ENCODE measurements around the gene KIAA0513.

The KIAA0513 gene

GRCh38 chr16:85133290-85133599 lies 105.7 kb downstream of the KIAA0513 start:
- H2AFZ ChIP-seq (ENCODE audit: low read length) = no peak overlapping the region
- H3K27me3 ChIP-seq (ENCODE audit: insufficient read depth, low read length, poor library complexity, severe bottlenecking) = no peaks in the 10 kb centered on the region
- no peaks in the 10 kb centered on the region for H3K79me2 ChIP-seq (ENCODE audit: insufficient read depth, low read length)
- TF ChIP-seq EZH2phosphoT487 (IDR thresholded peaks at IDR 0.05; ENCODE audit: borderline replicate concordance) = no peak
- H3K9me3 ChIP-seq (ENCODE audit: insufficient read depth, low read depth, low read length) = no peaks in the 10 kb centered on the region
- no peaks in the 10 kb centered on the region for H4K20me1 ChIP-seq (ENCODE audit: insufficient read depth, low read length, poor library complexity, severe bottlenecking)
- H3K9me2 ChIP-seq (replicated peaks; ENCODE audit: low read depth, low read length) = no peaks in the 10 kb centered on the region
- H3K36me3 ChIP-seq (ENCODE audit: insufficient read depth, low read length) = no peaks in the 10 kb centered on the region
- H3K9ac ChIP-seq (ENCODE audit: low read depth, low read length, poor library complexity, severe bottlenecking) = no peak overlapping the region
- H3K4me3 ChIP-seq (ENCODE audit: low read length, poor library complexity, severe bottlenecking) = no peak overlapping the region
- no peaks in the 10 kb centered on the region for H3F3A ChIP-seq (ENCODE audit: low read depth)
- H3K4me1 ChIP-seq (ENCODE audit: insufficient read depth, low read length, poor library complexity, severe bottlenecking) = no peaks in the 10 kb centered on the region
- no peak overlapping the region for H3K4me2 ChIP-seq (ENCODE audit: low read depth, low read length, poor library complexity, severe bottlenecking)

GRCh38 chr16:85134076-85134788 lies 106.6 kb downstream of the KIAA0513 start:
- Histone ChIP-seq H3K36me3 (ENCODE audit: insufficient read depth, low read length) (no peaks in the 10 kb centered on the region), H3K9me3 (ENCODE audit: insufficient read depth, low read depth, low read length) (no peaks in the 10 kb centered on the region), H2AFZ (ENCODE audit: low read length) (no peak overlapping the region), H3K79me2 (ENCODE audit: insufficient read depth, low read length) (no peaks in the 10 kb centered on the region), H3K27me3 (ENCODE audit: insufficient read depth, low read length, poor library complexity, severe bottlenecking) (no peaks in the 10 kb centered on the region), H3K4me3 (ENCODE audit: low read length, poor library complexity, severe bottlenecking) (no peak overlapping the region), H4K20me1 (ENCODE audit: insufficient read depth, low read length, poor library complexity, severe bottlenecking) (no peaks in the 10 kb centered on the region), H3K9me2 (replicated peaks; ENCODE audit: low read depth, low read length) (no peaks in the 10 kb centered on the region), H3K4me1 (ENCODE audit: insufficient read depth, low read length, poor library complexity, severe bottlenecking) (no peaks in the 10 kb centered on the region), H3K4me2 (ENCODE audit: low read depth, low read length, poor library complexity, severe bottlenecking) (no peak overlapping the region), H3F3A (ENCODE audit: low read depth) (no peaks in the 10 kb centered on the region), H3K9ac (ENCODE audit: low read depth, low read length, poor library complexity, severe bottlenecking) (no peak overlapping the region)
- TF ChIP-seq CTCF (conservative IDR thresholded peaks at IDR 0.05; ENCODE audit: low read length) = no peak
- TF ChIP-seq EZH2phosphoT487 (IDR thresholded peaks at IDR 0.05; ENCODE audit: borderline replicate concordance) = no peak

- Histone ChIP-seq H3K36me3 (ENCODE audit: insufficient read depth, low read length) (no peaks in the 10 kb centered on the region), H3K27me3 (ENCODE audit: insufficient read depth, low read length, poor library complexity, severe bottlenecking) (no peaks in the 10 kb centered on the region), H3K4me2 (ENCODE audit: low read depth, low read length, poor library complexity, severe bottlenecking) (no peak overlapping the region), H4K20me1 (ENCODE audit: insufficient read depth, low read length, poor library complexity, severe bottlenecking) (no peaks in the 10 kb centered on the region), H3F3A (ENCODE audit: low read depth) (no peaks in the 10 kb centered on the region), H3K4me3 (ENCODE audit: low read length, poor library complexity, severe bottlenecking) (no peak overlapping the region), H2AFZ (ENCODE audit: low read length) (no peak overlapping the region), H3K79me2 (ENCODE audit: insufficient read depth, low read length) (no peaks in the 10 kb centered on the region), H3K9ac (ENCODE audit: low read depth, low read length, poor library complexity, severe bottlenecking) (no peak overlapping the region), H3K9me3 (ENCODE audit: insufficient read depth, low read depth, low read length) (no peaks in the 10 kb centered on the region), H3K9me2 (replicated peaks; ENCODE audit: low read depth, low read length) (no peaks in the 10 kb centered on the region), H3K4me1 (ENCODE audit: insufficient read depth, low read length, poor library complexity, severe bottlenecking) (no peaks in the 10 kb centered on the region)
- TF ChIP-seq EZH2phosphoT487 (IDR thresholded peaks at IDR 0.05; ENCODE audit: borderline replicate concordance) (no peak), CTCF (conservative IDR thresholded peaks at IDR 0.05; ENCODE audit: low read length) (no peak)
These were observed 107.2 kb downstream of the KIAA0513 start for GRCh38 chr16:85134789-85135142.

GRCh38 chr16:85136213-85136701 lies 108.7 kb downstream of the KIAA0513 start:
- H3K4me1 ChIP-seq (ENCODE audit: insufficient read depth, low read length, poor library complexity, severe bottlenecking) = no peaks in the 10 kb centered on the region
- H3K27me3 ChIP-seq (ENCODE audit: insufficient read depth, low read length, poor library complexity, severe bottlenecking) = no peaks in the 10 kb centered on the region
- H3K79me2 ChIP-seq (ENCODE audit: insufficient read depth, low read length) = no peaks in the 10 kb centered on the region
- no peaks in the 10 kb centered on the region for H3K9me2 ChIP-seq (replicated peaks; ENCODE audit: low read depth, low read length)
- no peaks in the 10 kb centered on the region for H3K9me3 ChIP-seq (ENCODE audit: insufficient read depth, low read depth, low read length)
- no peak overlapping the region for H3K4me3 ChIP-seq (ENCODE audit: low read length, poor library complexity, severe bottlenecking)
- no peak overlapping the region for H3K4me2 ChIP-seq (ENCODE audit: low read depth, low read length, poor library complexity, severe bottlenecking)
- TF ChIP-seq EZH2phosphoT487 (IDR thresholded peaks at IDR 0.05; ENCODE audit: borderline replicate concordance) = no peak
- no peak for TF ChIP-seq CTCF (conservative IDR thresholded peaks at IDR 0.05; ENCODE audit: low read length)
- no peak overlapping the region for H3K9ac ChIP-seq (ENCODE audit: low read depth, low read length, poor library complexity, severe bottlenecking)
- no peaks in the 10 kb centered on the region for H3K36me3 ChIP-seq (ENCODE audit: insufficient read depth, low read length)
- H4K20me1 ChIP-seq (ENCODE audit: insufficient read depth, low read length, poor library complexity, severe bottlenecking) = no peaks in the 10 kb centered on the region
- H2AFZ ChIP-seq (ENCODE audit: low read length) = no peak overlapping the region
- no peaks in the 10 kb centered on the region for H3F3A ChIP-seq (ENCODE audit: low read depth)
